HepG2 (cell line): Measurements from ENCODE around the gene RREB1. TPM values are rescaled to one million over a fixed set of nuclear protein-coding genes. Genes with fewer than 3 reads are reported as not detected.
A peak's percentile ranks its signal among the peaks of the same experiment; 100 is the strongest.

Experiments
- CEBPG ChIP-seq: IDR thresholded peaks from 2 replicates; pipeline ENCODE4 v1.6.1; 2016
- GPBP1L1 ChIP-seq: sonication (generic); formaldehyde crosslinking; IDR thresholded peaks from 2 replicates; pipeline ENCODE4 v1.5.0; 2020; ENCODE audit warnings: mild to moderate bottlenecking, missing genetic modification reagents
- KAT8 ChIP-seq: IDR thresholded peaks from 2 replicates; pipeline ENCODE4 v1.6.1; 2016; ENCODE audit warnings: missing genetic modification reagents, missing compliant biosample characterization
- KLF6 ChIP-seq: IDR thresholded peaks from 2 replicates; pipeline ENCODE4 v1.8.0; 2016; ENCODE audit warnings: missing biosample characterization, missing genetic modification reagents
- LCORL ChIP-seq, 2 experiments: fragments of 450-650 bp in 1 of 2; sonication (generic) in 1 of 2; formaldehyde crosslinking in 1 of 2; IDR thresholded peaks; 2 replicates each; pipeline versions ENCODE4 v1.5.0 to v1.6.1; 2017 to 2020; ENCODE audit warnings: antibody characterized with exemption in 1 of 2, missing genetic modification reagents in 1 of 2
- NFE2L1 ChIP-seq: sonication (generic); formaldehyde crosslinking; IDR thresholded peaks from 2 replicates; pipeline ENCODE4 v1.4.0; 2020; ENCODE audit warnings: missing genetic modification reagents, mild to moderate bottlenecking, borderline replicate concordance
- SIX1 ChIP-seq: sonication (generic); formaldehyde crosslinking; IDR thresholded peaks from 2 replicates; pipeline ENCODE4 v1.4.0; 2020; ENCODE audit warnings: missing genetic modification reagents, borderline replicate concordance
- SMARCE1 ChIP-seq: fragments of 450-650 bp; IDR thresholded peaks from 2 replicates; pipeline ENCODE4 v1.6.1; 2017; ENCODE audit warnings: borderline replicate concordance
- SOX6 ChIP-seq, 2 experiments: fragments of 450-650 bp in 1 of 2; sonication (generic) in 1 of 2; formaldehyde crosslinking in 1 of 2; IDR thresholded peaks; 2 replicates each; pipeline versions ENCODE4 v1.4.0 to v1.6.1; 2017 to 2020; ENCODE audit warnings: antibody characterized with exemption in 1 of 2, mild to moderate bottlenecking in 1 of 2, missing genetic modification reagents in 1 of 2
- TFDP1 ChIP-seq: IDR thresholded peaks from 2 replicates; pipeline ENCODE4 v1.6.1; 2016; ENCODE audit warnings: missing compliant biosample characterization, missing genetic modification reagents, borderline replicate concordance
- ZFP41 ChIP-seq: sonication (generic); formaldehyde crosslinking; IDR thresholded peaks from 2 replicates; pipeline ENCODE4 v1.4.0; 2020; ENCODE audit warnings: mild to moderate bottlenecking, missing genetic modification reagents, borderline replicate concordance
- ZNF441 ChIP-seq: sonication (generic); formaldehyde crosslinking; IDR thresholded peaks from 2 replicates; pipeline ENCODE4 v1.7.0; 2021; ENCODE audit warnings: missing genetic modification reagents, borderline replicate concordance
- ZNF580 ChIP-seq: IDR thresholded peaks from 2 replicates; pipeline ENCODE4 v1.6.1; 2016; ENCODE audit warnings: low read depth, borderline replicate concordance
- ZNF639 ChIP-seq: conservative IDR thresholded peaks from 2 replicates; pipeline ENCODE4 v1.6.1; 2018; ENCODE audit warnings: missing genetic modification reagents
- polyA plus RNA-seq, 8 experiments: library from polyadenylated mRNA; depleted of rRNA in 3 of 8; stranded (reverse) in 7 of 8; unstranded in 1 of 8; fragments of >200 nt; fragmentation: Illumina TruSeq in 4 of 8; extraction: Trizol in 4 of 8; gene quantifications; 2 replicates each; pipeline versions ENCODE4 v1.2.1 to v1.2.3, GENCODE V29; 2011 to 2016; ENCODE audit warnings: low read depth in 4 of 8, missing spikeins in 1 of 8, mixed read lengths in 1 of 8; ENCODE audit not compliant: insufficient read depth in 1 of 8
- total RNA-seq, 5 experiments: library from RNA; depleted of rRNA; stranded (reverse); fragments of >200 nt; fragmentation: Illumina TruSeq; extraction: Trizol; gene quantifications; 2 replicates each; pipeline ENCODE4 v1.2.3, GENCODE V29; 2016; ENCODE audit warnings: low read depth in 1 of 5

RREB1 gene
- total and polyA plus RNA-seq, 2 of the 13 experiments (the other 11 are each of a cell fraction or from before 2014, with no cell fraction given): 6.1 to 23.2 TPM

- TF ChIP-seq ZNF441 (CRISPR knock-in tag) (no peak), ZNF580 (CRISPR knock-in tag) (no peak), ZFP41 (CRISPR knock-in tag) (no peak), SIX1 (no peak), ZNF639 (CRISPR knock-in tag) (no peak), SOX6 (IDR thresholded peaks at IDR 0.05) (no peak), SOX6 (CRISPR knock-in tag; IDR thresholded peaks at IDR 0.05) (no peak), KAT8 (CRISPR knock-in tag) (no peak), GPBP1L1 (no peak), LCORL (IDR thresholded peaks at IDR 0.05) (no peak), LCORL (CRISPR knock-in tag; IDR thresholded peaks at IDR 0.05) (0 out of 2 replicates have a peak, but pooled peaks have one; percentile 33), TFDP1 (CRISPR knock-in tag) (no peak), NFE2L1 (CRISPR knock-in tag) (no peak), CEBPG (CRISPR knock-in tag) (peak; percentile 53), SMARCE1 (no peak), KLF6 (no peak)
These were observed 37.3 kb downstream of the RREB1 start (continued) for GRCh38 chr6:7144872-7145584.
